Upper lobe of left lung (tissue), 6 donors: Measurements from ENCODE around the gene NFATC3. TPM values are rescaled to one million over a fixed set of nuclear protein-coding genes. Genes with fewer than 3 reads are reported as not detected.

ENCODE experiments used
- ATAC-seq, 2 donors: fragments of 200-7000 bp; cut with Tn5 transposase; one replicate each; pipeline ENCODE4 v1.9.1; 2022; ENCODE audit warnings: mild to moderate bottlenecking in 2 of 2, moderate library complexity in 2 of 2; ENCODE audit not compliant: low FRiP score in 2 of 2
- DNase-seq, 2 donors: peaks; one replicate each; pipeline ENCODE4 v3.0.0-alpha.2; 2019 to 2020
- H3K27ac ChIP-seq, 4 donors: fragments of 200-600 bp; sonication (generic); one replicate each; pipeline ENCODE4 v1.5.1; 2016 to 2019
- H3K27me3 ChIP-seq, 4 donors: fragments of 200-600 bp; sonication (generic); one replicate each; pipeline ENCODE4 v1.5.1; 2017 to 2019
- H3K36me3 ChIP-seq, 4 donors: fragments of 200-600 bp; sonication (generic); one replicate each; pipeline ENCODE4 v1.5.1; 2016 to 2019
- H3K4me1 ChIP-seq, 4 donors: fragments of 200-600 bp; sonication (generic); one replicate each; pipeline ENCODE4 v1.5.1; 2018 to 2019
- H3K4me3 ChIP-seq, 4 donors: fragments of 200-600 bp; sonication (generic); one replicate each; pipeline ENCODE4 v1.5.1; 2017 to 2019; ENCODE audit warnings: mild to moderate bottlenecking in 2 of 4, moderate library complexity in 1 of 4
- H3K9me3 ChIP-seq, 4 donors: fragments of 200-600 bp; sonication (generic); one replicate each; pipeline ENCODE4 v1.5.1; 2018 to 2019
- EP300 ChIP-seq, 4 donors: sonication (generic); formaldehyde crosslinking; IDR thresholded peaks; one replicate each; pipeline ENCODE4 v1.5.1; 2017; ENCODE audit warnings: antibody characterized with exemption in 4 of 4, control low read depth in 2 of 4
- POLR2A ChIP-seq, 4 donors: fragments of 450-650 bp; IDR thresholded peaks; one replicate each; pipeline ENCODE4 v1.5.1; 2016 to 2017; ENCODE audit warnings: antibody characterized with exemption in 4 of 4, mild to moderate bottlenecking in 2 of 4
- POLR2AphosphoS5 ChIP-seq, 2 donors: sonication (generic); formaldehyde crosslinking; IDR thresholded peaks; one replicate each; pipeline ENCODE4 v1.5.1; 2017; ENCODE audit warnings: antibody characterized with exemption in 2 of 2
- WGBS, 2 donors: methylation state at CpG; one replicate each; pipeline ENCODE4 v1.1.5; 2017 to 2018; 5-methylcytosine and 5-hydroxymethylcytosine counted together
- total RNA-seq, 6 donors: library from RNA; depleted of rRNA in 4 of 6; stranded (reverse); fragments of >200 nt in 4 of 6; gene quantifications; one replicate each; pipeline versions ENCODE4 v1.1.0 to v1.2.1, GENCODE V29; 2016 to 2021
- TF ChIP-seq, protein P1 (sequence below), 6 experiments: fragments of 450-650 bp in 4 of 6; fragments of 200-600 bp in 2 of 6; sonication (generic) in 2 of 6; IDR thresholded peaks; one replicate each; pipeline ENCODE4 v1.5.1; 2016 to 2019; ENCODE audit warnings: antibody characterized with exemption in 6 of 6
- donor health status: DM: no; HTN: no; CAD: no; lungs with moderate emphysema.
- donor health status: DM: no; HTN: yes; CAD: no; lungs with severe emphysema.

The NFATC3 gene
- total RNA-seq, 6 donors from 2014 or later, result 49.1 to 95.3 (median 68.0) TPM

DNA sequence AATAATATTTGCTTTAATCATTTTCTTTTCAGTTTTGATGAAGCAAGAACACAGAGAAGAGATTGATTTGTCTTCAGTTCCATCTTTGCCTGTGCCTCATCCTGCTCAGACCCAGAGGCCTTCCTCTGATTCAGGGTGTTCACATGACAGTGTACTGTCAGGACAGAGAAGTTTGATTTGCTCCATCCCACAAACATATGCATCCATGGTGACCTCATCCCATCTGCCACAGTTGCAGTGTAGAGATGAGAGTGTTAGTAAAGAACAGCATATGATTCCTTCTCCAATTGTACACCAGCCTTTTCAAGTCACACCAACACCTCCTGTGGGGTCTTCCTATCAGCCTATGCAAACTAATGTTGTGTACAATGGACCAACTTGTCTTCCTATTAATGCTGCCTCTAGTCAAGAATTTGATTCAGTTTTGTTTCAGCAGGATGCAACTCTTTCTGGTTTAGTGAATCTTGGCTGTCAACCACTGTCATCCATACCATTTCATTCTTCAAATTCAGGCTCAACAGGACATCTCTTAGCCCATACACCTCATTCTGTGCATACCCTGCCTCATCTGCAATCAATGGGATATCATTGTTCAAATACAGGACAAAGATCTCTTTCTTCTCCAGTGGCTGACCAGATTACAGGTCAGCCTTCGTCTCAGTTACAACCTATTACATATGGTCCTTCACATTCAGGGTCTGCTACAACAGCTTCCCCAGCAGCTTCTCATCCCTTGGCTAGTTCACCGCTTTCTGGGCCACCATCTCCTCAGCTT lies 105.8 kb downstream of the NFATC3 start:
- Histone ChIP-seq H3K9me3 (no peaks in the 10 kb centered on the region), H3K36me3 (peaks cover 4 to 68% (median 37%) of the 10 kb centered on the region in 4 donors), H3K27ac (no peak overlapping the region), H3K27me3 (no peaks in the 10 kb centered on the region), H3K4me3 (no peak overlapping the region), H3K4me1 (no peaks in the 10 kb centered on the region)
- no peak for TF ChIP-seq EP300 (IDR thresholded peaks at IDR 0.05)
- no peak for TF ChIP-seq POLR2AphosphoS5 (IDR thresholded peaks at IDR 0.05)
- TF ChIP-seq, protein P1, sequence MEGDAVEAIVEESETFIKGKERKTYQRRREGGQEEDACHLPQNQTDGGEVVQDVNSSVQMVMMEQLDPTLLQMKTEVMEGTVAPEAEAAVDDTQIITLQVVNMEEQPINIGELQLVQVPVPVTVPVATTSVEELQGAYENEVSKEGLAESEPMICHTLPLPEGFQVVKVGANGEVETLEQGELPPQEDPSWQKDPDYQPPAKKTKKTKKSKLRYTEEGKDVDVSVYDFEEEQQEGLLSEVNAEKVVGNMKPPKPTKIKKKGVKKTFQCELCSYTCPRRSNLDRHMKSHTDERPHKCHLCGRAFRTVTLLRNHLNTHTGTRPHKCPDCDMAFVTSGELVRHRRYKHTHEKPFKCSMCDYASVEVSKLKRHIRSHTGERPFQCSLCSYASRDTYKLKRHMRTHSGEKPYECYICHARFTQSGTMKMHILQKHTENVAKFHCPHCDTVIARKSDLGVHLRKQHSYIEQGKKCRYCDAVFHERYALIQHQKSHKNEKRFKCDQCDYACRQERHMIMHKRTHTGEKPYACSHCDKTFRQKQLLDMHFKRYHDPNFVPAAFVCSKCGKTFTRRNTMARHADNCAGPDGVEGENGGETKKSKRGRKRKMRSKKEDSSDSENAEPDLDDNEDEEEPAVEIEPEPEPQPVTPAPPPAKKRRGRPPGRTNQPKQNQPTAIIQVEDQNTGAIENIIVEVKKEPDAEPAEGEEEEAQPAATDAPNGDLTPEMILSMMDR (IDR thresholded peaks at IDR 0.05), result no peak
- no peak for TF ChIP-seq POLR2A (IDR thresholded peaks at IDR 0.05)
- DNase-seq (no peak), ATAC-seq (no peak)
- WGBS, 2 donors, result 89 to 97% methylated on average over 2 of the region's 2 CpGs

DNA sequence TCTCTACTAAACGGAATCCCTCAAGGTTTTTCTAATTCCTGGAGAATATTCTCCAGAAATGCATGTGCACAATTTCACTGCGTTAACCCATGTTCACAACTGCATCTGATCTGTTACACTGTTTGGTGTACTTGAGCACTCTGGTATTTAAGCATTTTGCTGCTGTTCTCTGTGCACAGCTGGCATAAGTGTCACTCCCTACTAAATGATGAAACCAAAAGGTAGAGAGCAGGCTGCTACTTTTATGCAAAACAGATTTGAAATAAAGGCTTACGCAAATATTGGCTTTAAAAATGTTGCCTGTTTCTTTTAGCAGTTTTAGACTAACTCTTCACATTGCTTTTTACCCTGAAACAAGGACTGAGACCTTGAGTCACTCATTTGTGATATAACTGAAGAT lies 109.1 kb downstream of the NFATC3 start:
- Histone ChIP-seq H3K27me3 (no peaks in the 10 kb centered on the region), H3K4me1 (no peaks in the 10 kb centered on the region), H3K9me3 (no peaks in the 10 kb centered on the region), H3K36me3 (peaks cover 4 to 41% (median 21%) of the 10 kb centered on the region in 4 donors), H3K4me3 (no peak overlapping the region), H3K27ac (no peak overlapping the region)
- 94 to 97% methylated on average over 3 of the region's 3 CpGs for WGBS, 2 donors
- DNase-seq, result no peak
- ATAC-seq, result no peak
- TF ChIP-seq POLR2AphosphoS5 (IDR thresholded peaks at IDR 0.05), result no peak
- no peak for TF ChIP-seq EP300 (IDR thresholded peaks at IDR 0.05)

- no peaks in the 10 kb centered on the region for H3K27me3 ChIP-seq
- no peak overlapping the region for H3K27ac ChIP-seq
- ATAC-seq (no peak), DNase-seq (no peak)
- H3K4me1 ChIP-seq, result no peaks in the 10 kb centered on the region
- 97 to 100% methylated on average over 2 of the region's 2 CpGs for WGBS, 2 donors
- TF ChIP-seq POLR2AphosphoS5 (IDR thresholded peaks at IDR 0.05) (no peak), EP300 (IDR thresholded peaks at IDR 0.05) (no peak), POLR2A (IDR thresholded peaks at IDR 0.05) (no peak)
- TF ChIP-seq, protein P1 (IDR thresholded peaks at IDR 0.05), result no peak
- peaks cover 0 to 17% (median 5%) of the 10 kb centered on the region in 4 donors for H3K36me3 ChIP-seq
- H3K9me3 ChIP-seq, result no peaks in the 10 kb centered on the region
- no peak overlapping the region for H3K4me3 ChIP-seq
Measured at GRCh38 chr16:68197250-68197649, 112.1 kb downstream of the NFATC3 start.

DNA sequence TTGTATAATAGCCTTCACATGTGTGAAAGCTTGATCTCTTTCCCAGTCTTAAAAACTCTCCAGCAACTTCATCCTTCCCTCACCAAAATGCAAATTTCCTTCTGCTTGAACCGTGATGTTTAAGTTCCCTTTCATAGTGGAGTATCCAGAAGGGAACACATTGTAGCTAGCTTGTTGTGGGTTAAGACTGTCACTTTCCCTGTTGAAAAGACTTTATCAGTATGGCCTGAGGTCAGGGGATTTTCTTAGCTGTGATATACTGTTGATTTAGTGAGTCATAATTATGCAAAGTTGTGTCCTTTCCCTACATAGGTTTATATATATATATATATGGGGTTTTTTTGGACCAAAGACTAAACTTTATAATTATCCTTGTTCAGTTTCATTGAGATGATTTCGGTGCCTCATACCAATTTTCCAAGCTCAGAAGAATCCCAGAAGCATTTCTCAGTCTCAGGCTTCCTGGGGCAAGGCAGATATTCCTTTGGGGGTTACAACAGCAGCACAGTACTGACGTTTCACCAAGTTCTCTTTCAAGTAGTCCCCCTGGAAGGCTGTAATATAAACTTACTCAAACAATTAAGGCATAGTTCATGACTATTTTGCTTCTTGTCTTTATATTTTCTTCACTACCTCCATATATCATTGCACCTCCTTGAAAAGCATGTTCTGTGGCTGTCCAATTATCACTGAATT lies 115.1 kb downstream of the NFATC3 start:
- TF ChIP-seq POLR2A (IDR thresholded peaks at IDR 0.05), result no peak
- no peak for TF ChIP-seq POLR2AphosphoS5 (IDR thresholded peaks at IDR 0.05)
- TF ChIP-seq, protein P1 (IDR thresholded peaks at IDR 0.05), result no peak
- ATAC-seq (no peak), DNase-seq (no peak)
- Histone ChIP-seq H3K27me3 (no peaks in the 10 kb centered on the region), H3K4me3 (no peak overlapping the region), H3K27ac (no peak overlapping the region), H3K4me1 (no peaks in the 10 kb centered on the region), H3K9me3 (no peaks in the 10 kb centered on the region), H3K36me3 (peaks cover 0 to 22% (median 3%) of the 10 kb centered on the region in 4 donors)
- WGBS, 2 donors, result 51 to 54% methylated on average over 3 of the region's 3 CpGs

DNA sequence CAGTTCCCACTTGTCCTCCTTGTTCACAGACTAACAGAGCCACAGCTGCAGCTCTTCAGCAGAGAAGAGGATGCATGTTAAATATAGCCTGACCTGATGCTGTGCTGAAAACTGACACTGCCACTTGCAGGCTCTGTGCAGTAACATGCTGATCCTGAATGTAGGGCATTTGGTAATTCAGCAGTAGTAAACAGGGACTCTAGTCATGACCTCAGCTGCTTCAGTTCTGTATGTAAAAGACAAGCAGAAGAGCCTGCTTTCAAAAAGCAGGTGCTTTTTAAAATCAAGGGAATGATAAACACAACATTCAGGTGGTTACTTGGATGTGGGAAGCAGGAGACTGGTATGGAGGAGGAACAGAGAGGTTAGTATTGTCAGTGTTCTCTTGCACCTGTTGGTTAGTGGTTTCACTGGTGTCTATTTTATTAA lies 116.9 kb downstream of the NFATC3 start:
- Histone ChIP-seq H3K4me3 (no peak overlapping the region), H3K27me3 (no peaks in the 10 kb centered on the region), H3K4me1 (no peaks in the 10 kb centered on the region), H3K36me3 (peaks cover 0 to 22% (median 3%) of the 10 kb centered on the region in 4 donors), H3K9me3 (no peaks in the 10 kb centered on the region), H3K27ac (no peak overlapping the region)
- ATAC-seq (no peak), DNase-seq (no peak)
- TF ChIP-seq POLR2A (IDR thresholded peaks at IDR 0.05), result no peak
- no peak for TF ChIP-seq EP300 (IDR thresholded peaks at IDR 0.05)
- TF ChIP-seq POLR2AphosphoS5 (IDR thresholded peaks at IDR 0.05), result no peak
- TF ChIP-seq, protein P1 (IDR thresholded peaks at IDR 0.05), result no peak
